Measurements from ENCODE around the gene NFE2L3. TPM values are rescaled to one million over a fixed set of nuclear protein-coding genes. Genes with fewer than 3 reads are reported as not detected.
A peak's percentile ranks its signal among the peaks of the same experiment; 100 is the strongest.
"Not testable (repeated sequence)": the region's sequence is repeated elsewhere in the genome, so short reads cannot be mapped to it uniquely, and the experiment has no call there.

NFE2L3 gene, protein sequence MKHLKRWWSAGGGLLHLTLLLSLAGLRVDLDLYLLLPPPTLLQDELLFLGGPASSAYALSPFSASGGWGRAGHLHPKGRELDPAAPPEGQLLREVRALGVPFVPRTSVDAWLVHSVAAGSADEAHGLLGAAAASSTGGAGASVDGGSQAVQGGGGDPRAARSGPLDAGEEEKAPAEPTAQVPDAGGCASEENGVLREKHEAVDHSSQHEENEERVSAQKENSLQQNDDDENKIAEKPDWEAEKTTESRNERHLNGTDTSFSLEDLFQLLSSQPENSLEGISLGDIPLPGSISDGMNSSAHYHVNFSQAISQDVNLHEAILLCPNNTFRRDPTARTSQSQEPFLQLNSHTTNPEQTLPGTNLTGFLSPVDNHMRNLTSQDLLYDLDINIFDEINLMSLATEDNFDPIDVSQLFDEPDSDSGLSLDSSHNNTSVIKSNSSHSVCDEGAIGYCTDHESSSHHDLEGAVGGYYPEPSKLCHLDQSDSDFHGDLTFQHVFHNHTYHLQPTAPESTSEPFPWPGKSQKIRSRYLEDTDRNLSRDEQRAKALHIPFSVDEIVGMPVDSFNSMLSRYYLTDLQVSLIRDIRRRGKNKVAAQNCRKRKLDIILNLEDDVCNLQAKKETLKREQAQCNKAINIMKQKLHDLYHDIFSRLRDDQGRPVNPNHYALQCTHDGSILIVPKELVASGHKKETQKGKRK
- total RNA-seq = 10 to 100 TPM; 18.5 to 22.2 TPM

DNA sequence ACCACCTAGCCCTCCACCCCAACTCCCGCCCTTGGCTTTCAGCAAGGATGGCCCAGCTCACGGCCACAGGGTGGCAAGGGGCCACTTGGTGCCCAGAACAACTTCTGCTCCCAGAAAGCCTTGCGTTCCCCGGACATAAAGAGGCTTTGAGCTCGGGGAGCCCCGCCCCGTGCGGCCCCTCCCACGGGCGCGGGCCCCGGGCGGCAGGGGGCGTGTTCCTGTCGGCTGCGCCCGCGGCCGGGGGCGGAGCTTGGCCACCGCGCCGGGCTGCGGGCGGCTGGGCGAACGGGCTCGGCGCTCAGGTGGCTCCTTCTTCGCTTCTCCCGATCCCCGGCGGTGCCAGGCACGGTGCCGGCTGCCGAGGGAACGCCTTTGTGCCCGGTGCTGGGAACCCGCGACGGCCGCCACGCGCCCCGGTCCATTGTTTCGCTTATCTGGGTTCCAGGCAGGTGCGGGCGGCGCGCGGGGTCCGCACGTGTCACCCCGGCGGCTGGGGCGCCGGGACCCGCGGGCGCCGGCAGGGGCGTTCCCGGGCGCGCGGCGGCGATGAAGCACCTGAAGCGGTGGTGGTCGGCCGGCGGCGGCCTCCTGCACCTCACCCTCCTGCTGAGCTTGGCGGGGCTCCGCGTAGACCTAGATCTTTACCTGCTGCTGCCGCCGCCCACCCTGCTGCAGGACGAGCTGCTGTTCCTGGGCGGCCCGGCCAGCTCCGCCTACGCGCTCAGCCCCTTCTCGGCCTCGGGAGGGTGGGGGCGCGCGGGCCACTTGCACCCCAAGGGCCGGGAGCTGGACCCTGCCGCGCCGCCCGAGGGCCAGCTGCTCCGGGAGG lies at the start of gene NFE2L3:
Gene NFE2L3, plus strand, starts transcription at position 246 of the 829 bp plus-strand sequence. Its CDS starts 301 bp downstream, at position 547.
- H3K36me3 Mint-ChIP-seq (ENCODE audit: insufficient read depth in 2 of 2) = peaks cover 5 to 8% of the 10 kb centered on the region in 2 donors

DNA sequence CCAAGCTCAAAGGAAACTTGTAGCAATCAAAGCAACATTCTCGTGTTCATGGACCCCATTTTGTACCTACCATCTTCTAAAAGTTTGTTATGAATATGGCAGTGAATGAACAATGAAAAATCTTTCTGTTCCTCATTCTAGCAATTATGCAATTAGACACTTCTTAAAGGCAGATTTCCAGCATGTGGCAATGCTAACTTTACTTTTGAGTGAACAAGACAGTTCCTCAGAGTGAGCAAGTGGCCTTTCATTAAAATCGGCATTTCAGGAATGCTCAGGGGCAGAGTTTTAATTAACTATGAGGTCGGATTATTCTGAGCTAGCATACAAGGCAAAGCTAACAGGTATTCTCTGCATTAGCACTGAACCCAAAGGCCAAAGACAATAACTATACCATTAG lies 48.4 kb upstream of the NFE2L3 start:
- Mint-ChIP-seq H3K27ac (no peak overlapping the region), H3K36me3 (ENCODE audit: insufficient read depth in 2 of 2) (no peaks in the 10 kb centered on the region), H3K27me3 (ENCODE audit: low read depth) (no peaks in the 10 kb centered on the region), H3K4me3 (no peak overlapping the region), H3K4me1 (ENCODE audit: low read depth) (peaks cover 34% of the 10 kb centered on the region), H3K9me3 (no peaks in the 10 kb centered on the region)
- ATAC-seq (replicated peaks in 1 of 2) = no peak
- no peak for DNase-seq

More for the DNA sequence above, at the start of gene NFE2L3:
- ATAC-seq (replicated peaks in 1 of 2) = peak; percentile 69 to 71
- H3K9me3 Mint-ChIP-seq = no peaks in the 10 kb centered on the region
- peak within 1 kb of the TSS; percentile 91 to 97 for H3K4me3 Mint-ChIP-seq
- no peaks in the 10 kb centered on the region for H3K27me3 Mint-ChIP-seq (ENCODE audit: low read depth)
- DNase-seq = peak; percentile 87 to 93
- H3K27ac Mint-ChIP-seq = peak within 1 kb of the TSS; percentile 94
- peaks cover 50% of the 10 kb centered on the region for H3K4me1 Mint-ChIP-seq (ENCODE audit: low read depth)

- Mint-ChIP-seq H3K27ac (no peak overlapping the region), H3K36me3 (ENCODE audit: insufficient read depth in 2 of 2) (no peaks in the 10 kb centered on the region), H3K4me3 (no peak overlapping the region), H3K27me3 (ENCODE audit: low read depth) (no peaks in the 10 kb centered on the region), H3K4me1 (ENCODE audit: low read depth) (peaks cover 24% of the 10 kb centered on the region), H3K9me3 (no peaks in the 10 kb centered on the region)
- DNase-seq = no peak
- ATAC-seq (replicated peaks in 1 of 2) = no peak
These were observed 46.8 kb upstream of the NFE2L3 start for GRCh38 chr7:26105236-26105635.

- DNase-seq (no peak), ATAC-seq (replicated peaks in 1 of 2) (no peak)
- Mint-ChIP-seq H3K27me3 (ENCODE audit: low read depth) (no peaks in the 10 kb centered on the region), H3K27ac (no peak overlapping the region), H3K4me3 (no peak overlapping the region), H3K9me3 (no peaks in the 10 kb centered on the region), H3K4me1 (ENCODE audit: low read depth) (peaks cover 22% of the 10 kb centered on the region), H3K36me3 (ENCODE audit: insufficient read depth in 2 of 2) (no peaks in the 10 kb centered on the region)
These were observed 46.1 kb upstream of the NFE2L3 start for GRCh38 chr7:26105931-26106330.

GRCh38 chr7:26112203-26112740 lies 39.7 kb upstream of the NFE2L3 start:
- Mint-ChIP-seq H3K4me1 (ENCODE audit: low read depth) (peaks cover 17% of the 10 kb centered on the region), H3K9me3 (no peaks in the 10 kb centered on the region), H3K27ac (no peak overlapping the region), H3K36me3 (ENCODE audit: insufficient read depth in 2 of 2) (no peaks in the 10 kb centered on the region), H3K27me3 (ENCODE audit: low read depth) (no peaks in the 10 kb centered on the region), H3K4me3 (no peak overlapping the region)
- ATAC-seq (replicated peaks in 1 of 2) = no peak
- DNase-seq = no peak

DNA sequence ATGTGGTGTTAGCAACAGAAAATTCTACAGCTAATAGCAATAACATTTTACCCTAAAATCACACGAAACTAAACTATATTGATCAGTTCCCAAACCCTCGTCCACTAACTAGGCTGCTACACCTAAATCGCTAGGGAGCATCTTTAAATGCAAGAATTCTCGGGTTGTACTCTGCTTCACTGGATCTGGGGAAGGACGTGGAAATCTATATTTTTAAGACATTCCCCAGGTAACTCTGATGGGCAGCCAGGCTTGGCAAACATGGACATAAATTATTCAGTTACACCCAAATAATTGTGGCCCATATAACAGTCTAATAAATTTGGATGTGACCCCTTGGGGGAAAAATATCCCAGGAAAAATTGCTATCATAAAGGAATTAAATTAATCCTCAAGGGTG lies 36.3 kb upstream of the NFE2L3 start:
- Mint-ChIP-seq H3K4me1 (ENCODE audit: low read depth) (peaks cover 22% of the 10 kb centered on the region), H3K27ac (no peak overlapping the region), H3K27me3 (ENCODE audit: low read depth) (no peaks in the 10 kb centered on the region), H3K9me3 (no peaks in the 10 kb centered on the region), H3K4me3 (no peak overlapping the region), H3K36me3 (ENCODE audit: insufficient read depth in 2 of 2) (no peaks in the 10 kb centered on the region)
- ATAC-seq (replicated peaks in 1 of 2) (no peak), DNase-seq (no peak)

- Mint-ChIP-seq H3K27ac (no peak overlapping the region), H3K9me3 (no peaks in the 10 kb centered on the region), H3K4me3 (no peak overlapping the region), H3K27me3 (ENCODE audit: low read depth) (no peaks in the 10 kb centered on the region), H3K36me3 (ENCODE audit: insufficient read depth in 2 of 2) (no peaks in the 10 kb centered on the region), H3K4me1 (ENCODE audit: low read depth) (peaks cover 17% of the 10 kb centered on the region)
- DNase-seq = peak; percentile 9 to 23
- peak; percentile 46 to 66 for ATAC-seq (replicated peaks in 1 of 2)
These were observed 34.7 kb upstream of the NFE2L3 start for GRCh38 chr7:26117142-26117807.

DNA sequence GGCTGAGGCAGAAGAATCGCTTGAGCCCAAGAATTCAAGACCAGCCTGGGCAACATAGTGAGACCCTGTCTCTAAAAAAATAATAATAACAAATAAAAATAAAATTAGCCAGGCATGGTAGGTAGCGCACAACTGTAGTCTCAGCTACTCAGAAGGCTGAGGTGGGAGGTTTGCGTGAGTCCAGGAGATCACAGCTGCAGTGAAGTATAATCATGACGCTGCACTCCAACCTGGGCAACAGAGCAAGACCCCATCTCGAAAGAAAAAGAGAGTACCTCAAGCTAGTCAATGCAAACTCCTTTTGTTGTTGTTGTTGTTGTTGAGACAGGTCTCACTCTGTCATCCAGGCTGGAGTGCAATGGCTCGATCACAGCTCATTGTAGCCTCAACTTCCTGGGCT lies 34.0 kb upstream of the NFE2L3 start:
- no peaks in the 10 kb centered on the region for H3K36me3 Mint-ChIP-seq (ENCODE audit: insufficient read depth in 2 of 2)
- ATAC-seq (replicated peaks in 1 of 2) = no peak
- H3K27ac Mint-ChIP-seq = no peak overlapping the region
- H3K9me3 Mint-ChIP-seq = no peaks in the 10 kb centered on the region
- peaks cover 20% of the 10 kb centered on the region for H3K4me1 Mint-ChIP-seq (ENCODE audit: low read depth)
- no peak overlapping the region for H3K4me3 Mint-ChIP-seq
- peaks cover under 1% of the 10 kb centered on the region for H3K27me3 Mint-ChIP-seq (ENCODE audit: low read depth)
- no peak for DNase-seq

GRCh38 chr7:26122745-26123144 lies 29.3 kb upstream of the NFE2L3 start:
- peaks cover 0 to 3% of the 10 kb centered on the region in 2 donors for H3K9me3 Mint-ChIP-seq
- H3K4me1 Mint-ChIP-seq (ENCODE audit: low read depth) = peaks cover 15% of the 10 kb centered on the region

GRCh38 chr7:26124775-26125174 lies 27.2 kb upstream of the NFE2L3 start:
- not testable (repeated sequence) for H3K36me3 Mint-ChIP-seq (ENCODE audit: insufficient read depth in 2 of 2); DNase-seq; ATAC-seq (replicated peaks in 1 of 2); H3K27me3 Mint-ChIP-seq (ENCODE audit: low read depth); H3K27ac Mint-ChIP-seq; H3K4me3 Mint-ChIP-seq; H3K9me3 Mint-ChIP-seq
- H3K4me1 Mint-ChIP-seq (ENCODE audit: low read depth) = peaks cover 15% of the 10 kb centered on the region

More at GRCh38 chr7:26122745-26123144, 29.3 kb upstream of the NFE2L3 start:
- Mint-ChIP-seq H3K27ac (no peak overlapping the region), H3K27me3 (ENCODE audit: low read depth) (peaks cover 10% of the 10 kb centered on the region), H3K36me3 (ENCODE audit: insufficient read depth in 2 of 2) (no peaks in the 10 kb centered on the region), H3K4me3 (no peak overlapping the region)
- ATAC-seq (replicated peaks in 1 of 2) = no peak
- DNase-seq = no peak

DNA sequence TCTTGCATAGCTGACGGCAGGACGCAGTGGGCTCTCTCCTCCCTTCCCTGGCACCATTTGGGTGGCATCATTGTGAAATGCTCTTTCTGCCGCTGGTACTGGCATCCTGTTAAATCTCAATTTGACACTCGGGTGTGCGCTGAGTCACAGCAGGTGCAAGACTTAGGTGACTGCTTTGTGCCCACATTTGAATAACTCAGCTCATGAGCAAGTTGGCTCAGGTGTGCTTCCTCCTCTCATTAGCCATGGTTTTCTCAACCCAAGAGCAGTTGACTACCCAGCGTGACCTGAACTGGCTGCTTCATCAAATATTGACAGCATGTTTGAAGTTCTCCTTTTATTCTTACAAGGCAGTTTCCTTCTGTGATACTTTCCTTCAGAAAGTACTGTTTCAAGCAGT lies 24.6 kb upstream of the NFE2L3 start:
- H3K36me3 Mint-ChIP-seq (ENCODE audit: insufficient read depth in 2 of 2) = no peaks in the 10 kb centered on the region
- peaks cover 15% of the 10 kb centered on the region for H3K4me1 Mint-ChIP-seq (ENCODE audit: low read depth)
- H3K4me3 Mint-ChIP-seq = no peak overlapping the region
- peaks cover 0 to 3% of the 10 kb centered on the region in 2 donors for H3K9me3 Mint-ChIP-seq
- ATAC-seq (replicated peaks in 1 of 2) (no peak), DNase-seq (no peak)
- no peak overlapping the region for H3K27ac Mint-ChIP-seq
- H3K27me3 Mint-ChIP-seq (ENCODE audit: low read depth) = peaks cover 10% of the 10 kb centered on the region

- no peaks in the 10 kb centered on the region for H3K36me3 Mint-ChIP-seq (ENCODE audit: insufficient read depth in 2 of 2)
- H3K27me3 Mint-ChIP-seq (ENCODE audit: low read depth) = peaks cover 5% of the 10 kb centered on the region
- no peaks in the 10 kb centered on the region for H3K9me3 Mint-ChIP-seq
- DNase-seq (no peak), ATAC-seq (replicated peaks in 1 of 2) (no peak)
- no peak overlapping the region for H3K4me3 Mint-ChIP-seq
- no peak overlapping the region for H3K27ac Mint-ChIP-seq
- peaks cover 7% of the 10 kb centered on the region for H3K4me1 Mint-ChIP-seq (ENCODE audit: low read depth)
These were observed 20.9 kb upstream of the NFE2L3 start for GRCh38 chr7:26131056-26131589.

Measured in activated T-cell treated with anti-CD3 and anti-CD28 coated beads, Interleukin-2, amount 50 U/mL, for 72 hours (primary cell).